ENCODE measurements around the gene NTRK3. TPM values are rescaled to one million over a fixed set of nuclear protein-coding genes. Genes with fewer than 3 reads are reported as not detected.

The NTRK3 gene
- total and polyA plus RNA-seq, 2 of the 13 experiments (the other 11 are each of a cell fraction or from before 2014, with no cell fraction given), result not detected

GRCh38 chr15:87941606-87942005, 314.9 kb downstream of the NTRK3 start:
- H3K79me2 ChIP-seq (ENCODE audit: insufficient read depth, low read length), result no peaks in the 10 kb centered on the region
- BruUV-seq (replicated peaks), result no TSS peak
- ChIA-PET CTCF (ENCODE audit: low intra/inter-chr PET ratio, low total read pairs) (no interaction called here), POLR2A (no interaction called here)
- H3K9ac ChIP-seq (ENCODE audit: insufficient read depth, low read depth, low read length), result no peak overlapping the region
- no peak overlapping the region for H3K4me3 ChIP-seq (replicated peaks in 1 of 3; ENCODE audit: insufficient read depth in 1 of 3, low read depth in 2 of 3, low read length in 3 of 3)
- H3K27me3 ChIP-seq (ENCODE audit: control insufficient read depth in 1 of 2, insufficient read depth in 2 of 2, low read length in 2 of 2), result no peaks in the 10 kb centered on the region; a peak in 1 of 5 replicates
- no peaks in the 10 kb centered on the region for H3K36me3 ChIP-seq (replicated peaks in 1 of 2; ENCODE audit: control insufficient read depth in 1 of 2, insufficient read depth in 2 of 2, low read length in 2 of 2)
- ATAC-seq, result no peak
- no peak overlapping the region for H3K4me2 ChIP-seq (ENCODE audit: low read depth, low read length)
- no peaks in the 10 kb centered on the region for H4K20me1 ChIP-seq (ENCODE audit: insufficient read depth, low read length)
- 6% methylated on average over 5 of the region's 5 CpGs for WGBS (ENCODE audit: low lambda C conversion rate)
- no peak for DNase-seq (ENCODE audit: low spot score)
- in situ Hi-C loops (cut with HindIII; ENCODE audit: extremely low pct_ligation_motif_present, low pct_unique_long_range_greater_than_20kb), result no loop called here
- no peak overlapping the region for H2AFZ ChIP-seq (ENCODE audit: low read length)
- H3K27ac ChIP-seq (ENCODE audit: extremely low read length, insufficient read depth, low read length), result no peak overlapping the region
- no peaks in the 10 kb centered on the region for H3K4me1 ChIP-seq (ENCODE audit: insufficient read depth, low read length)
- FAIRE-seq, result no peak
- H3K9me3 ChIP-seq (ENCODE audit: low read length), result no peaks in the 10 kb centered on the region
- intact Hi-C loops (cut with micrococcal nuclease; ENCODE audit: unreplicated experiment), result no loop called here
- TF ChIP-seq ZNF557 (CRISPR knock-in tag; IDR thresholded peaks at IDR 0.05), result no peak
- TF ChIP-seq ZNF646 (CRISPR knock-in tag; IDR thresholded peaks at IDR 0.05), result no peak
- no peak for TF ChIP-seq RNF219 (CRISPR knock-in tag; IDR thresholded peaks at IDR 0.05)
- TF ChIP-seq ZNF232 (CRISPR knock-in tag; IDR thresholded peaks at IDR 0.05; ENCODE audit: borderline replicate concordance), result no peak
- TF ChIP-seq ZBTB14 (CRISPR knock-in tag; IDR thresholded peaks at IDR 0.05), result no peak
- TF ChIP-seq ZNF614 (CRISPR knock-in tag; IDR thresholded peaks at IDR 0.05; ENCODE audit: borderline replicate concordance), result no peak
- TF ChIP-seq ZFP36L1 (CRISPR knock-in tag; IDR thresholded peaks at IDR 0.05), result no peak
- no peak for TF ChIP-seq ZNF296 (CRISPR knock-in tag; conservative IDR thresholded peaks at IDR 0.05)
- TF ChIP-seq ZNF770 (CRISPR knock-in tag; IDR thresholded peaks at IDR 0.05), result no peak
- TF ChIP-seq ZNF224 (CRISPR knock-in tag; IDR thresholded peaks at IDR 0.05), result no peak
- no peak for TF ChIP-seq ZFP91 (CRISPR knock-in tag; IDR thresholded peaks at IDR 0.05; ENCODE audit: borderline replicate concordance)
